Hematopoietic multipotent progenitor cell treated with erythropoietin and hydrocortisone succinate and interleukin-3 and kit ligand, for 6 days (in vitro differentiated cells): ENCODE results near the gene ROS1.

Experiments
- DNase-seq: peaks from one replicate; pipeline ENCODE4 v3.0.0-alpha.2; 2015

The ROS1 gene

GRCh38 chr6:117306227-117306790, 119.4 kb downstream of the ROS1 start:
- no peak for DNase-seq

- DNase-seq: no peak
Observed at GRCh38 chr6:117304446-117304845, 121.3 kb downstream of the ROS1 start.

- DNase-seq: no peak
Observed at GRCh38 chr6:117303323-117303722, 122.4 kb downstream of the ROS1 start.

- no peak for DNase-seq
Observed at GRCh38 chr6:117298941-117299340, 126.8 kb downstream of the ROS1 start.

- DNase-seq: no peak
Observed at GRCh38 chr6:117290173-117290846, 135.4 kb downstream of the ROS1 start.

- no peak for DNase-seq
Observed at GRCh38 chr6:117288083-117288715, 137.5 kb downstream of the ROS1 start.

- no peak for DNase-seq
Observed at GRCh38 chr6:117280922-117281321, 144.8 kb downstream of the ROS1 start.

GRCh38 chr6:117276778-117277316, 148.9 kb downstream of the ROS1 start:
- DNase-seq: no peak

- no peak for DNase-seq
Observed at GRCh38 chr6:117275711-117276110, 150.0 kb downstream of the ROS1 start.

- DNase-seq: no peak
Observed at GRCh38 chr6:117275205-117275604, 150.5 kb downstream of the ROS1 start.

GRCh38 chr6:117272891-117273290, 152.9 kb downstream of the ROS1 start:
- no peak for DNase-seq

GRCh38 chr6:117272032-117272866, 153.5 kb downstream of the ROS1 start:
- no peak for DNase-seq

- DNase-seq: no peak
Observed at GRCh38 chr6:117270843-117271507, 154.8 kb downstream of the ROS1 start.

GRCh38 chr6:117270055-117270842, 155.5 kb downstream of the ROS1 start:
- no peak for DNase-seq

- no peak for DNase-seq
Observed at GRCh38 chr6:117269638-117270054, 156.1 kb downstream of the ROS1 start.

- DNase-seq: no peak
Observed at GRCh38 chr6:117268924-117269323, 156.8 kb downstream of the ROS1 start.

GRCh38 chr6:117267766-117268534, 157.8 kb downstream of the ROS1 start:
- no peak for DNase-seq

GRCh38 chr6:117267054-117267347, 158.7 kb downstream of the ROS1 start:
- no peak for DNase-seq

- DNase-seq: no peak
Observed at GRCh38 chr6:117266257-117267053, 159.3 kb downstream of the ROS1 start.
